Suprapubic skin (tissue), 4 donors: ENCODE data around the gene ARID3A. TPM values are rescaled to one million over a fixed set of nuclear protein-coding genes. Genes with fewer than 3 reads are reported as not detected.
A peak's percentile ranks its signal among the peaks of the same experiment; 100 is the strongest.

Source experiments
- DNase-seq, 2 donors: peaks; one replicate each; pipeline ENCODE4 v3.0.0-alpha.2; 2019; ENCODE audit warnings: low spot score in 2 of 2
- H3K27ac ChIP-seq: fragments of 200-600 bp; sonication (generic); one replicate; pipeline ENCODE4 v1.5.1; 2019
- H3K27me3 ChIP-seq: fragments of 200-600 bp; sonication (generic); one replicate; pipeline ENCODE4 v1.5.1; 2019
- H3K36me3 ChIP-seq: fragments of 200-600 bp; sonication (generic); one replicate; pipeline ENCODE4 v1.5.1; 2019
- H3K4me1 ChIP-seq: fragments of 200-600 bp; sonication (generic); one replicate; pipeline ENCODE4 v1.5.1; 2019
- H3K4me3 ChIP-seq: fragments of 200-600 bp; sonication (generic); one replicate; pipeline ENCODE4 v1.5.1; 2019; ENCODE audit warnings: mild to moderate bottlenecking
- H3K9me3 ChIP-seq: fragments of 200-600 bp; sonication (generic); one replicate; pipeline ENCODE4 v1.5.1; 2019
- EP300 ChIP-seq: sonication (generic); formaldehyde crosslinking; IDR thresholded peaks from one replicate; pipeline ENCODE4 v1.6.1; 2017; ENCODE audit warnings: antibody characterized with exemption
- POLR2A ChIP-seq, 2 donors: fragments of 450-650 bp; IDR thresholded peaks; one replicate each; pipeline ENCODE4 v1.6.1; 2017; ENCODE audit warnings: antibody characterized with exemption in 2 of 2, mild to moderate bottlenecking in 2 of 2, moderate library complexity in 2 of 2
- POLR2AphosphoS5 ChIP-seq, 3 donors: sonication (generic); formaldehyde crosslinking; IDR thresholded peaks; one replicate each; pipeline ENCODE4 v1.6.1; 2017; ENCODE audit warnings: antibody characterized with exemption in 3 of 3
- WGBS: methylation state at CpG from one replicate; pipeline ENCODE4 v1.1.5; 2018; 5-methylcytosine and 5-hydroxymethylcytosine counted together
- total RNA-seq, 4 donors: library from RNA; depleted of rRNA; stranded (reverse); fragments of >200 nt; gene quantifications; one replicate each; pipeline ENCODE4 v1.1.0, GENCODE V29; 2016
- TF ChIP-seq, protein P1 (sequence below), 2 donors: fragments of 200-600 bp in 1 of 2; fragments of 450-650 bp in 1 of 2; sonication (generic) in 1 of 2; IDR thresholded peaks; one replicate each; pipeline ENCODE4 v1.5.1; 2016 to 2019; ENCODE audit warnings: antibody characterized with exemption in 2 of 2, mild to moderate bottlenecking in 1 of 2, moderate library complexity in 1 of 2

The ARID3A gene
- total RNA-seq, 4 donors from 2014 or later, result 4.7 to 7.5 (median 6.1) TPM

GRCh38 chr19:917323-918151, 8.3 kb upstream of the ARID3A start, which contains the start of gene KISS1R:
TSS of gene KISS1R (plus strand) at chr19:917333. CDS start at chr19:917503, 170 bp downstream.
- H3K27ac ChIP-seq, result no peak within 1 kb of the TSS
- no peak for DNase-seq
- H3K4me3 ChIP-seq, result peak within 1 kb of the TSS; percentile 41
- peaks cover 49% of the 10 kb centered on the region for H3K4me1 ChIP-seq
- TF ChIP-seq, protein P1, sequence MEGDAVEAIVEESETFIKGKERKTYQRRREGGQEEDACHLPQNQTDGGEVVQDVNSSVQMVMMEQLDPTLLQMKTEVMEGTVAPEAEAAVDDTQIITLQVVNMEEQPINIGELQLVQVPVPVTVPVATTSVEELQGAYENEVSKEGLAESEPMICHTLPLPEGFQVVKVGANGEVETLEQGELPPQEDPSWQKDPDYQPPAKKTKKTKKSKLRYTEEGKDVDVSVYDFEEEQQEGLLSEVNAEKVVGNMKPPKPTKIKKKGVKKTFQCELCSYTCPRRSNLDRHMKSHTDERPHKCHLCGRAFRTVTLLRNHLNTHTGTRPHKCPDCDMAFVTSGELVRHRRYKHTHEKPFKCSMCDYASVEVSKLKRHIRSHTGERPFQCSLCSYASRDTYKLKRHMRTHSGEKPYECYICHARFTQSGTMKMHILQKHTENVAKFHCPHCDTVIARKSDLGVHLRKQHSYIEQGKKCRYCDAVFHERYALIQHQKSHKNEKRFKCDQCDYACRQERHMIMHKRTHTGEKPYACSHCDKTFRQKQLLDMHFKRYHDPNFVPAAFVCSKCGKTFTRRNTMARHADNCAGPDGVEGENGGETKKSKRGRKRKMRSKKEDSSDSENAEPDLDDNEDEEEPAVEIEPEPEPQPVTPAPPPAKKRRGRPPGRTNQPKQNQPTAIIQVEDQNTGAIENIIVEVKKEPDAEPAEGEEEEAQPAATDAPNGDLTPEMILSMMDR (IDR thresholded peaks at IDR 0.05), result peak in 1 of 2 donors; percentile 14
- TF ChIP-seq EP300 (no peak), POLR2A (IDR thresholded peaks at IDR 0.05) (no peak), POLR2AphosphoS5 (IDR thresholded peaks at IDR 0.05) (no peak)
- no peaks in the 10 kb centered on the region for H3K9me3 ChIP-seq
- H3K36me3 ChIP-seq, result no peaks in the 10 kb centered on the region
- 0% methylated on average over 16 of the region's 87 CpGs for WGBS
- H3K27me3 ChIP-seq, result peaks cover 48% of the 10 kb centered on the region

- DNase-seq, result no peak
- Histone ChIP-seq H3K27ac (no peak overlapping the region), H3K9me3 (no peaks in the 10 kb centered on the region), H3K4me3 (no peak overlapping the region), H3K36me3 (no peaks in the 10 kb centered on the region), H3K4me1 (peaks cover 49% of the 10 kb centered on the region), H3K27me3 (peaks cover 48% of the 10 kb centered on the region)
- TF ChIP-seq POLR2A (IDR thresholded peaks at IDR 0.05) (no peak), EP300 (no peak), POLR2AphosphoS5 (IDR thresholded peaks at IDR 0.05) (no peak)
- TF ChIP-seq, protein P1 (IDR thresholded peaks at IDR 0.05), result no peak
- WGBS, result no CpG with 5 or more reads among the region's 12 CpGs
Observed at GRCh38 chr19:918152-918437, 7.7 kb upstream of the ARID3A start.

GRCh38 chr19:918481-919198, 7.2 kb upstream of the ARID3A start:
- H3K4me3 ChIP-seq, result no peak overlapping the region
- TF ChIP-seq POLR2A (IDR thresholded peaks at IDR 0.05) (no peak), POLR2AphosphoS5 (IDR thresholded peaks at IDR 0.05) (no peak), EP300 (no peak)
- TF ChIP-seq, protein P1 (IDR thresholded peaks at IDR 0.05), result no peak
- H3K4me1 ChIP-seq, result peaks cover 45% of the 10 kb centered on the region

GRCh38 chr19:919199-920050, 6.4 kb upstream of the ARID3A start:
- H3K27ac ChIP-seq, result no peak overlapping the region
- TF ChIP-seq, protein P1 (IDR thresholded peaks at IDR 0.05), result no peak
- TF ChIP-seq POLR2AphosphoS5 (IDR thresholded peaks at IDR 0.05), result no peak
- no peak for TF ChIP-seq POLR2A (IDR thresholded peaks at IDR 0.05)
- no peak for TF ChIP-seq EP300
- WGBS, result 2% methylated on average over 24 of the region's 68 CpGs
- H3K27me3 ChIP-seq, result peaks cover 48% of the 10 kb centered on the region
- peaks cover 44% of the 10 kb centered on the region for H3K4me1 ChIP-seq
- no peaks in the 10 kb centered on the region for H3K9me3 ChIP-seq
- H3K4me3 ChIP-seq, result peak overlapping the region; percentile 34
- DNase-seq, result no peak
- no peaks in the 10 kb centered on the region for H3K36me3 ChIP-seq

More at GRCh38 chr19:918481-919198, 7.2 kb upstream of the ARID3A start:
- WGBS, result 3% methylated on average over 33 of the region's 58 CpGs
- H3K36me3 ChIP-seq, result no peaks in the 10 kb centered on the region
- no peak for DNase-seq
- no peaks in the 10 kb centered on the region for H3K9me3 ChIP-seq
- no peak overlapping the region for H3K27ac ChIP-seq
- H3K27me3 ChIP-seq, result peaks cover 48% of the 10 kb centered on the region
